Esophagus muscularis mucosa (tissue), 3 donors: ENCODE results near the gene MAFB.

Experiments
- CTCF ChIP-seq, 3 experiments: fragments of 200-600 bp in 2 of 3; fragments of 450-650 bp in 1 of 3; sonication (generic) in 2 of 3; IDR thresholded peaks; one replicate each; pipeline ENCODE4 v1.5.1; 2017 to 2019; ENCODE audit warnings: antibody characterized with exemption in 3 of 3, mild to moderate bottlenecking in 2 of 3, moderate library complexity in 1 of 3
- EP300 ChIP-seq: sonication (generic); formaldehyde crosslinking; IDR thresholded peaks from one replicate; pipeline ENCODE4 v1.6.1; 2017; ENCODE audit warnings: antibody characterized with exemption

- TF ChIP-seq CTCF (IDR thresholded peaks at IDR 0.05) (no peak), EP300 (no peak)
These were observed 10.7 kb downstream of the MAFB start for GRCh38 chr20:40678286-40678875.
